D721Med (cell line): Measurements from ENCODE around the gene SALL4.
"Not testable (repeated sequence)": the region's sequence is repeated elsewhere in the genome, so short reads cannot be mapped to it uniquely, and the experiment has no call there.

Experiments
- DNase-seq: peaks from one replicate; pipeline ENCODE4 v3.0.0; 2011; ENCODE audit warnings: low spot score; ENCODE audit not compliant: insufficient read length
- FAIRE-seq: peaks from 2 replicates; lab custom pipeline; 2011; peaks lifted over from hg19 to GRCh38; lab: Jason Lieb, UNC
- CTCF ChIP-seq: IDR thresholded peaks from 2 replicates; pipeline ENCODE4 v1.5.1; 2012; ENCODE audit warnings: mild to moderate bottlenecking, control low read depth; ENCODE audit not compliant: insufficient read depth; ENCODE audit errors: missing control alignments

The SALL4 gene

GRCh38 chr20:51784299-51784698 lies 18.0 kb downstream of the SALL4 start:
- TF ChIP-seq CTCF: no peak
- FAIRE-seq: no peak
- no peak for DNase-seq

- DNase-seq, FAIRE-seq: not testable (repeated sequence)
Observed at GRCh38 chr20:51778229-51778759, 24.0 kb downstream of the SALL4 start.

GRCh38 chr20:51775241-51775640 lies 27.1 kb downstream of the SALL4 start:
- FAIRE-seq (no peak), DNase-seq (no peak)
- no peak for TF ChIP-seq CTCF

- no peak for FAIRE-seq
- no peak for DNase-seq
- TF ChIP-seq CTCF: no peak
Observed at GRCh38 chr20:51772236-51772635, 30.1 kb downstream of the SALL4 start.

GRCh38 chr20:51769976-51770615 lies 32.2 kb downstream of the SALL4 start:
- no peak for FAIRE-seq
- no peak for DNase-seq
- TF ChIP-seq CTCF: no peak

GRCh38 chr20:51768759-51769517 lies 33.4 kb downstream of the SALL4 start:
- no peak for FAIRE-seq
- no peak for TF ChIP-seq CTCF
- DNase-seq: no peak

- no peak for DNase-seq
- no peak for TF ChIP-seq CTCF
- no peak for FAIRE-seq
Observed at GRCh38 chr20:51767867-51768758, 34.2 kb downstream of the SALL4 start, which contains the start of gene ATP9A. TSS of gene ATP9A (minus strand) at chr20:51768390. CDS start at chr20:51768369, 21 bp downstream.
